Endothelial cell of umbilical vein (primary cell): ENCODE results near the gene ANKRD60. TPM values are rescaled to one million over a fixed set of nuclear protein-coding genes. Genes with fewer than 3 reads are reported as not detected.

ENCODE experiments used
- BruUV-seq: library from RNA; stranded (reverse); fragments of 400-500 nt; replicated peaks from 2 replicates; lab custom pipeline; 2021; lab: Mats Ljungman, UMichigan
- CTCF ChIA-PET: fragments of 300-600, 350-600 bp; sonication (Branson Sonifier 250); formaldehyde crosslinking; loops from one replicate; lab custom pipeline; 2021; ENCODE audit warnings: antibody characterized with exemption, inconsistent platforms; lab: Charles Lee
- POLR2A ChIA-PET: fragments of 300-600, 350-600 bp; sonication (Branson Sonifier 250); formaldehyde crosslinking; loops from one replicate; lab custom pipeline; 2021; ENCODE audit warnings: antibody characterized with exemption, inconsistent platforms; lab: Charles Lee
- DNase-seq: peaks from one replicate; pipeline ENCODE4 v3.0.0-alpha.2; 2011; ENCODE audit warnings: low read depth, low spot score
- FAIRE-seq: peaks from 2 replicates; lab custom pipeline; 2011; peaks lifted over from hg19 to GRCh38; lab: Jason Lieb, UNC
- H2AFZ ChIP-seq: 2 replicates; pipeline ENCODE4 v1.6.0; 2012; ENCODE audit warnings: low read depth, low read length, control low read depth, inconsistent platforms
- H3K27ac ChIP-seq: 2 replicates; pipeline ENCODE4 v1.5.1; 2011; ENCODE audit warnings: low read depth, mild to moderate bottlenecking, control low read depth, low read length, moderate library complexity; ENCODE audit not compliant: insufficient read depth
- H3K27me3 ChIP-seq, 2 experiments: 2 replicates each; pipeline versions ENCODE4 v1.6.0 to v1.6.1; 2011; ENCODE audit warnings: low read length in 2 of 2, mixed read lengths in 1 of 2; ENCODE audit not compliant: control insufficient read depth in 2 of 2, insufficient read depth in 2 of 2
- H3K36me3 ChIP-seq, 2 experiments: 2 replicates in 1 of 2; 3 replicates in 1 of 2; pipeline ENCODE4 v1.5.1; 2011; ENCODE audit warnings: low read length in 2 of 2, mild to moderate bottlenecking in 1 of 2, moderate library complexity in 1 of 2; ENCODE audit not compliant: control insufficient read depth in 2 of 2, insufficient read depth in 2 of 2; ENCODE audit errors: extremely low read depth in 1 of 2
- H3K4me1 ChIP-seq: 3 replicates; pipeline ENCODE4 v1.5.1; 2011; ENCODE audit warnings: mild to moderate bottlenecking, low read length; ENCODE audit not compliant: control insufficient read depth, insufficient read depth; ENCODE audit errors: extremely low read depth
- H3K4me2 ChIP-seq: 2 replicates; pipeline ENCODE4 v1.6.1; 2011; ENCODE audit warnings: low read length, control low read depth, mixed read lengths; ENCODE audit not compliant: insufficient read depth
- H3K4me3 ChIP-seq, 3 experiments: fragments of 200-600 bp in 1 of 3; sonication (generic), shearing (Covaris generic) in 1 of 3; replicated peaks in 1 of 3; 2 replicates each; pipeline ENCODE4 v1.5.1; 2011 to 2016; ENCODE audit warnings: control low read depth in 3 of 3, low read length in 3 of 3, mild to moderate bottlenecking in 2 of 3, inconsistent platforms in 1 of 3, low read depth in 1 of 3, moderate library complexity in 1 of 3; ENCODE audit not compliant: insufficient read depth in 1 of 3
- H3K79me2 ChIP-seq: 2 replicates; pipeline ENCODE4 v1.6.0; 2012; ENCODE audit warnings: low read length, inconsistent platforms; ENCODE audit not compliant: control insufficient read depth, insufficient read depth
- H3K9ac ChIP-seq: replicated peaks from 2 replicates; pipeline ENCODE3; 2011; ENCODE audit warnings: low read length, control low read depth; ENCODE audit not compliant: insufficient read depth; ENCODE audit errors: extremely low read depth
- H3K9me1 ChIP-seq: replicated peaks from 3 replicates; pipeline ENCODE4 v1.6.0; 2011; ENCODE audit warnings: mild to moderate bottlenecking, low read length; ENCODE audit not compliant: control insufficient read depth, insufficient read depth; ENCODE audit errors: extremely low read depth
- H3K9me3 ChIP-seq: replicated peaks from 2 replicates; pipeline ENCODE4 v1.5.1; 2012; ENCODE audit warnings: low read length, inconsistent platforms; ENCODE audit not compliant: control insufficient read depth, insufficient read depth
- H4K20me1 ChIP-seq: replicated peaks from 2 replicates; pipeline ENCODE3; 2011; ENCODE audit warnings: mild to moderate bottlenecking, low read length; ENCODE audit not compliant: control insufficient read depth, insufficient read depth; ENCODE audit errors: extremely low read depth
- CTCF ChIP-seq, 2 donors: IDR thresholded peaks; 1 replicate in 1 of 2; 2 replicates in 1 of 2; pipeline ENCODE4 v1.5.1; 2011; ENCODE audit warnings: low read length in 2 of 2, mild to moderate bottlenecking in 2 of 2, moderate library complexity in 2 of 2, control low read depth in 1 of 2, inconsistent platforms in 1 of 2, low read depth in 1 of 2; ENCODE audit not compliant: insufficient read depth in 1 of 2; ENCODE audit errors: extremely low read depth in 1 of 2
- EZH2 ChIP-seq: IDR thresholded peaks from 2 replicates; pipeline ENCODE4 v1.6.1; 2012; ENCODE audit warnings: borderline replicate concordance, low read depth, mild to moderate bottlenecking, moderate library complexity, low read length, inconsistent platforms; ENCODE audit not compliant: severe bottlenecking
- FOS ChIP-seq: IDR thresholded peaks from 2 replicates; pipeline ENCODE4 v1.6.1; 2011; ENCODE audit warnings: mild to moderate bottlenecking, low read length, moderate library complexity, borderline replicate concordance; ENCODE audit not compliant: insufficient read depth
- GATA2 ChIP-seq: IDR thresholded peaks from 2 replicates; pipeline ENCODE4 v1.7.0; 2011; ENCODE audit warnings: low read depth, mild to moderate bottlenecking, moderate library complexity, mixed read lengths, low read length; ENCODE audit not compliant: insufficient read length, insufficient read depth
- JUN ChIP-seq: IDR thresholded peaks from 2 replicates; pipeline ENCODE4 v1.6.1; 2011; ENCODE audit warnings: borderline replicate concordance, low read depth; ENCODE audit not compliant: insufficient read length, insufficient read depth
- MYC ChIP-seq: IDR thresholded peaks from one replicate; pipeline ENCODE4 v1.6.1; 2011; ENCODE audit warnings: mild to moderate bottlenecking, low read depth, low read length
- POLR2A ChIP-seq: IDR thresholded peaks from 2 replicates; pipeline ENCODE4 v1.6.1; 2012; ENCODE audit warnings: low read depth, mild to moderate bottlenecking, control low read depth, low read length
- POLR2AphosphoS5 ChIP-seq: IDR thresholded peaks from 2 replicates; pipeline ENCODE4 v1.6.1; 2012; ENCODE audit warnings: low read depth, mild to moderate bottlenecking, control low read depth, low read length, moderate library complexity; ENCODE audit not compliant: insufficient read depth
- dilution Hi-C: fragments of 300-500 bp; cut with MboI; formaldehyde crosslinking; loops from one replicate; pipeline ENCODE4 v1.15.0; 2019; ENCODE audit warnings: low sequenced_read_pairs; ENCODE audit not compliant: extremely low pct_ligation_motif_present
- intact Hi-C: fragments of 100-400 bp; cut with micrococcal nuclease; formaldehyde crosslinking; loops from one replicate; pipeline ENCODE4 v1.10.0; 2022
- polyA plus RNA-seq, 4 experiments: library from polyadenylated mRNA; depleted of rRNA in 3 of 4; stranded (reverse) in 3 of 4; unstranded in 1 of 4; fragments of >200 nt; gene quantifications; 2 replicates each; pipeline versions ENCODE4 v1.2.1 to v1.2.3, GENCODE V29; 2011 to 2012; ENCODE audit warnings: missing spikeins in 1 of 4
- total RNA-seq: library from RNA; stranded (reverse); gene quantifications from 2 replicates; pipeline ENCODE4 v1.2.3, GENCODE V29; 2021
- TF ChIP-seq, protein P1 (sequence below): IDR thresholded peaks from 2 replicates; pipeline ENCODE4 v1.6.1; 2011; ENCODE audit not compliant: insufficient read depth, insufficient read length

The ANKRD60 gene
- total and polyA plus RNA-seq, 2 donors (not counting 3 experiments of a cell fraction or from before 2014, with no cell fraction given): not detected

DNA sequence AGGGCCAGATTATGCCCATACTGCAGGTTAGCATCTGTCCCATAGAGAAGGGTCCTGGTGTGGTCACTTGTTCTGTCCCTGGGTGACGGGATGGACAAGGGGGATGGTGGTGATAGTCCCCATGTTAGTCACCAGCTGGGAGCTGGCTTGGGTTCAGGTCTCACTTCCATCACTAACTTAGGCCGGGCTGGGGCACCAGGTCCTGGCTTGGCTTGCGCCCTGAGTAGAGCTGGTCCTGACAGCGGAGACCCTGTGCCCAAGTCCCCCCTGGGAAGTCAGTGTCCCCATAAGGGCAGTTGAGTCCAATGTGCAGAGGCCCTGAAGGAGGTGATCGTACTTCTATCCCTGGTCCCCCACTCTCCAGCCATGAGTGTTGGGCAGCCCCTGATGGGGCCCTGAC, 52.6 kb downstream of the ANKRD60 start:
- intact Hi-C loops: loop anchor here (5.0 kb wide), 1 partner anchor 89 kb away; no protein-coding TSS in a partner anchor
- no peak overlapping the region for H3K9ac ChIP-seq
- dilution Hi-C loops: no loop called here
- no peak overlapping the region for H3K4me2 ChIP-seq
- no peak overlapping the region for H3K27ac ChIP-seq
- no peaks in the 10 kb centered on the region for H3K79me2 ChIP-seq
- FAIRE-seq: no peak
- peaks cover 2 to 7% of the 10 kb centered on the region in 2 experiments for H3K27me3 ChIP-seq
- ChIA-PET POLR2A (no interaction called here), CTCF (interaction anchor here (1.0 to 1.2 kb wide), 2 partner anchors 522 to 553 kb away, joined by 3 to 5 read pairs; no protein-coding TSS in a partner anchor)
- no peaks in the 10 kb centered on the region for H3K9me1 ChIP-seq
- H4K20me1 ChIP-seq: no peaks in the 10 kb centered on the region
- DNase-seq: no peak
- H3K4me3 ChIP-seq: no peak overlapping the region
- H3K36me3 ChIP-seq: no peaks in the 10 kb centered on the region
- TF ChIP-seq FOS (no peak), CTCF (IDR thresholded peaks at IDR 0.05; ENCODE audit: extremely low read depth in 1 of 2, insufficient read depth in 1 of 2, low read depth in 1 of 2, low read length in 2 of 2) (no peak), EZH2 (no peak), POLR2A (no peak), MYC (no peak), GATA2 (no peak), JUN (no peak), POLR2AphosphoS5 (no peak)
- TF ChIP-seq, protein P1, sequence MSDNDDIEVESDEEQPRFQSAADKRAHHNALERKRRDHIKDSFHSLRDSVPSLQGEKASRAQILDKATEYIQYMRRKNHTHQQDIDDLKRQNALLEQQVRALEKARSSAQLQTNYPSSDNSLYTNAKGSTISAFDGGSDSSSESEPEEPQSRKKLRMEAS: no peak
- H2AFZ ChIP-seq: no peak overlapping the region
- no peaks in the 10 kb centered on the region for H3K9me3 ChIP-seq
- no TSS peak for BruUV-seq
- no peaks in the 10 kb centered on the region for H3K4me1 ChIP-seq
